Measurements from ENCODE around the gene CDH7.

GRCh38 chr18:65750389-65751154 is at the start of gene CDH7:
- TF ChIP-seq CTCF (conservative IDR thresholded peaks at IDR 0.05) = no peak
- no peak for TF ChIP-seq EZH2 (IDR thresholded peaks at IDR 0.05; ENCODE audit: low read depth)

Data from PC-9 (cell line).